Left ventricle myocardium inferior (tissue), 1 donor: ENCODE results near the gene ZNF205. TPM values are rescaled to one million over a fixed set of nuclear protein-coding genes. Genes with fewer than 3 reads are reported as not detected.
A peak's percentile ranks its signal among the peaks of the same experiment; 100 is the strongest.

ENCODE experiments used
- DNase-seq: peaks from one replicate; pipeline ENCODE4 v3.0.0-alpha.2; 2020
- H3K27ac ChIP-seq: fragments of 200-600 bp; replicated peaks from 2 replicates; pipeline ENCODE4 v1.8.0; 2021
- H3K27me3 ChIP-seq: fragments of 200-600 bp; 2 replicates; pipeline ENCODE4 v1.8.0; 2021; ENCODE audit warnings: low read depth
- H3K36me3 ChIP-seq: fragments of 200-600 bp; 2 replicates; pipeline ENCODE4 v1.8.0; 2021
- H3K4me1 ChIP-seq: fragments of 200-600 bp; 2 replicates; pipeline ENCODE4 v1.8.0; 2021
- H3K4me3 ChIP-seq: fragments of 200-600 bp; 2 replicates; pipeline ENCODE4 v1.8.0; 2021; ENCODE audit warnings: mild to moderate bottlenecking, moderate library complexity
- H3K9me3 ChIP-seq: fragments of 200-600 bp; replicated peaks from 2 replicates; pipeline ENCODE4 v1.8.0; 2021
- CTCF ChIP-seq: fragments of 200-600 bp; IDR thresholded peaks from 2 replicates; pipeline ENCODE4 v1.8.0; 2021; ENCODE audit warnings: antibody characterized with exemption, mild to moderate bottlenecking, borderline replicate concordance
- intact Hi-C: fragments of 100-400 bp; cut with micrococcal nuclease; formaldehyde crosslinking; loops from one replicate; pipeline ENCODE4 v1.11.0; 2022
- total RNA-seq: library from RNA; stranded (reverse); fragmentation: NEBNext Ultra II Directional; extraction: Animal tissue kit (Norgen Biotek cat#: 25700); gene quantifications from one replicate; pipeline ENCODE4 v1.2.1, GENCODE V29; 2021
- donor health status: DM: no; HTN: yes; CAD: no; lungs with severe emphysema.

ZNF205 gene
- total RNA-seq, 1 donor from 2014 or later: 8.0 TPM

GRCh38 chr16:3155181-3155580 is 42.8 kb downstream of the ZNF205 start:
- Histone ChIP-seq H3K36me3 (no peaks in the 10 kb centered on the region), H3K27ac (no peak overlapping the region), H3K27me3 (peaks cover 4% of the 10 kb centered on the region), H3K4me1 (peaks cover 48% of the 10 kb centered on the region), H3K4me3 (no peak overlapping the region), H3K9me3 (peaks cover 17% of the 10 kb centered on the region)
- TF ChIP-seq CTCF: no peak
- intact Hi-C loops: no loop called here
- no peak for DNase-seq

GRCh38 chr16:3155972-3156371 is 43.6 kb downstream of the ZNF205 start:
- H3K4me1 ChIP-seq: peaks cover 48% of the 10 kb centered on the region
- no peak for DNase-seq
- no peak overlapping the region for H3K27ac ChIP-seq
- peaks cover 5% of the 10 kb centered on the region for H3K27me3 ChIP-seq
- intact Hi-C loops: no loop called here
- no peak for TF ChIP-seq CTCF
- H3K36me3 ChIP-seq: no peaks in the 10 kb centered on the region
- H3K4me3 ChIP-seq: no peak overlapping the region
- peaks cover 17% of the 10 kb centered on the region for H3K9me3 ChIP-seq

- Histone ChIP-seq H3K27ac (peak overlapping the region; percentile 95), H3K4me1 (peaks cover 33% of the 10 kb centered on the region), H3K9me3 (peaks cover 17% of the 10 kb centered on the region), H3K36me3 (no peaks in the 10 kb centered on the region), H3K4me3 (peak overlapping the region; percentile 93), H3K27me3 (peaks cover 5% of the 10 kb centered on the region)
- peak; percentile 55 for DNase-seq
- no peak for TF ChIP-seq CTCF
- intact Hi-C loops: no loop called here
Measured at GRCh38 chr16:3157229-3158025, 45.0 kb downstream of the ZNF205 start.

- Histone ChIP-seq H3K9me3 (peaks cover 17% of the 10 kb centered on the region), H3K4me1 (peaks cover 30% of the 10 kb centered on the region), H3K36me3 (no peaks in the 10 kb centered on the region), H3K27me3 (peaks cover 5% of the 10 kb centered on the region), H3K4me3 (peak overlapping the region; percentile 93), H3K27ac (peak overlapping the region; percentile 95)
- no peak for TF ChIP-seq CTCF
- DNase-seq: no peak
- intact Hi-C loops: no loop called here
Measured at GRCh38 chr16:3158026-3158509, 45.7 kb downstream of the ZNF205 start.

- TF ChIP-seq CTCF: no peak
- H3K36me3 ChIP-seq: no peaks in the 10 kb centered on the region
- H3K27me3 ChIP-seq: peaks cover 5% of the 10 kb centered on the region
- peak overlapping the region; percentile 93 for H3K4me3 ChIP-seq
- peaks cover 30% of the 10 kb centered on the region for H3K4me1 ChIP-seq
- intact Hi-C loops: no loop called here
- peaks cover 17% of the 10 kb centered on the region for H3K9me3 ChIP-seq
- peak overlapping the region; percentile 95 for H3K27ac ChIP-seq
- peak; percentile 83 for DNase-seq
Measured at GRCh38 chr16:3158510-3159314, 46.3 kb downstream of the ZNF205 start.
